Caco-2 (cell line): ENCODE data around the gene CTNND2. TPM values are rescaled to one million over a fixed set of nuclear protein-coding genes. Genes with fewer than 3 reads are reported as not detected.

Experiments used
- BruUV-seq: library from RNA; stranded (reverse); fragments of 400-500 nt; replicated peaks from 2 replicates; lab custom pipeline; 2021; lab: Mats Ljungman, UMichigan
- CTCF ChIA-PET: fragments of 300-600 bp; sonication (Branson Sonifier 250); formaldehyde crosslinking; loops from one replicate; lab custom pipeline; 2022; ENCODE audit warnings: antibody characterized with exemption; lab: Charles Lee
- POLR2A ChIA-PET: fragments of 300-600 bp; sonication (Branson Sonifier 250); formaldehyde crosslinking; loops from one replicate; lab custom pipeline; 2022; ENCODE audit warnings: antibody characterized with exemption; lab: Charles Lee
- DNase-seq, 2 experiments: peaks; one replicate each; pipeline versions ENCODE4 v3.0.0 to v3.0.0-alpha.2; 2020 to 2022
- H3K27me3 ChIP-seq: replicated peaks from 2 replicates; pipeline ENCODE4 v1.6.0; 2011; ENCODE audit warnings: low read length; ENCODE audit not compliant: control insufficient read depth, insufficient read depth
- H3K36me3 ChIP-seq: 2 replicates; pipeline ENCODE4 v1.5.1; 2011; ENCODE audit warnings: low read length; ENCODE audit not compliant: control insufficient read depth, insufficient read depth
- H3K4me1 ChIP-seq: fragments of 250-450 bp; sonication (Bioruptor Pico); 2 replicates; pipeline ENCODE4 v1.5.1; 2020; ENCODE audit warnings: mild to moderate bottlenecking
- H3K4me3 ChIP-seq: 2 replicates; pipeline ENCODE4 v1.5.1; 2011; ENCODE audit warnings: low read depth, mild to moderate bottlenecking, control low read depth, low read length
- H3K9me3 ChIP-seq: fragments of 250-450 bp; sonication (Bioruptor Pico); 2 replicates; pipeline ENCODE4 v1.5.1; 2020; ENCODE audit warnings: mild to moderate bottlenecking, moderate library complexity
- H3K27ac Mint-ChIP-seq: one replicate; pipeline ENCODE4 v1.8.0; 2022; ENCODE audit warnings: mixed read lengths; ENCODE audit not compliant: unreplicated experiment
- H3K27me3 Mint-ChIP-seq: one replicate; pipeline ENCODE4 v1.8.0; 2022; ENCODE audit warnings: mixed read lengths; ENCODE audit not compliant: insufficient read depth, unreplicated experiment
- H3K36me3 Mint-ChIP-seq: one replicate; pipeline ENCODE4 v1.8.0; 2022; ENCODE audit warnings: mild to moderate bottlenecking, mixed read lengths; ENCODE audit not compliant: insufficient read depth, unreplicated experiment
- H3K4me1 Mint-ChIP-seq: one replicate; pipeline ENCODE4 v1.8.0; 2022; ENCODE audit warnings: low read depth, mixed read lengths; ENCODE audit not compliant: unreplicated experiment
- H3K4me3 Mint-ChIP-seq: one replicate; pipeline ENCODE4 v1.8.0; 2022; ENCODE audit warnings: mild to moderate bottlenecking, moderate library complexity, mixed read lengths; ENCODE audit not compliant: unreplicated experiment
- H3K9me3 Mint-ChIP-seq: one replicate; pipeline ENCODE4 v1.8.0; 2022; ENCODE audit warnings: mixed read lengths; ENCODE audit not compliant: unreplicated experiment
- CTCF ChIP-seq, 2 experiments: fragments of 200-600 bp in 1 of 2; IDR thresholded peaks; 1 replicate in 1 of 2; 2 replicates in 1 of 2; pipeline versions ENCODE4 v1.5.1 to v1.8.0; 2011 to 2022; ENCODE audit warnings: antibody characterized with exemption in 1 of 2, control low read depth in 1 of 2, inconsistent platforms in 1 of 2, low read depth in 1 of 2, low read length in 1 of 2, mild to moderate bottlenecking in 1 of 2, moderate library complexity in 1 of 2; ENCODE audit not compliant: insufficient read depth in 1 of 2, severe bottlenecking in 1 of 2, unreplicated experiment in 1 of 2
- intact Hi-C: fragments of 100-400 bp; cut with micrococcal nuclease; formaldehyde crosslinking; loops from one replicate; pipeline ENCODE4 v1.10.0; 2022; ENCODE audit not compliant: unreplicated experiment
- total RNA-seq: library from RNA; stranded (reverse); gene quantifications from 2 replicates; pipeline ENCODE4 v1.2.3, GENCODE V29; 2022

CTNND2 gene
- total RNA-seq, 1 experiment from 2014 or later: 0.32 TPM

GRCh38 chr5:11520241-11520930 lies 383.9 kb downstream of the CTNND2 start:
- H3K27me3 ChIP-seq: no peaks in the 10 kb centered on the region

GRCh38 chr5:11519236-11519635 lies 385.0 kb downstream of the CTNND2 start:
- H3K27me3 ChIP-seq: no peaks in the 10 kb centered on the region
- no peak for TF ChIP-seq CTCF (IDR thresholded peaks at IDR 0.05; ENCODE audit: insufficient read depth in 1 of 2, low read depth in 1 of 2, low read length in 1 of 2, severe bottlenecking in 1 of 2, unreplicated experiment in 1 of 2)
- CTCF ChIA-PET: no interaction called here
- intact Hi-C loops: loop anchor here (1.0 kb wide), 2 partner anchors 77 to 100 kb away; no protein-coding TSS in a partner anchor
- Mint-ChIP-seq H3K9me3 (peaks cover 11% of the 10 kb centered on the region), H3K4me3 (no peak overlapping the region), H3K27me3 (no peaks in the 10 kb centered on the region), H3K27ac (peak overlapping the region; percentile 16), H3K4me1 (peaks cover 22% of the 10 kb centered on the region), H3K36me3 (peaks cover 11% of the 10 kb centered on the region)
- no peaks in the 10 kb centered on the region for H3K36me3 ChIP-seq
- DNase-seq: peak; percentile 36 to 49
- no peaks in the 10 kb centered on the region for H3K9me3 ChIP-seq
- BruUV-seq: no TSS peak
- no peak overlapping the region for H3K4me3 ChIP-seq
- H3K4me1 ChIP-seq: peaks cover 44% of the 10 kb centered on the region
- POLR2A ChIA-PET: no interaction called here

More at GRCh38 chr5:11520241-11520930, 383.9 kb downstream of the CTNND2 start:
- Histone ChIP-seq H3K4me3 (no peak overlapping the region), H3K4me1 (peaks cover 55% of the 10 kb centered on the region), H3K9me3 (no peaks in the 10 kb centered on the region), H3K36me3 (no peaks in the 10 kb centered on the region)
- ChIA-PET CTCF (no interaction called here), POLR2A (no interaction called here)
- intact Hi-C loops: loop anchor here (10.0 kb wide), 1 partner anchor 584 kb away; no protein-coding TSS in a partner anchor
- Mint-ChIP-seq H3K9me3 (peaks cover 11% of the 10 kb centered on the region), H3K27ac (peak overlapping the region; percentile 59), H3K36me3 (peaks cover 11% of the 10 kb centered on the region), H3K4me3 (no peak overlapping the region), H3K4me1 (peaks cover 34% of the 10 kb centered on the region), H3K27me3 (no peaks in the 10 kb centered on the region)
- TF ChIP-seq CTCF (IDR thresholded peaks at IDR 0.05; ENCODE audit: insufficient read depth in 1 of 2, low read depth in 1 of 2, low read length in 1 of 2, severe bottlenecking in 1 of 2, unreplicated experiment in 1 of 2): no peak
- no TSS peak for BruUV-seq
- no peak for DNase-seq

- Mint-ChIP-seq H3K27me3 (no peaks in the 10 kb centered on the region), H3K4me1 (peaks cover 17% of the 10 kb centered on the region), H3K4me3 (no peak overlapping the region), H3K36me3 (peaks cover 8% of the 10 kb centered on the region), H3K27ac (peak overlapping the region; percentile 16), H3K9me3 (peaks cover 11% of the 10 kb centered on the region)
- DNase-seq: peak in 1 of 2 experiments; percentile 41
- Histone ChIP-seq H3K36me3 (no peaks in the 10 kb centered on the region), H3K27me3 (no peaks in the 10 kb centered on the region), H3K4me3 (no peak overlapping the region), H3K9me3 (no peaks in the 10 kb centered on the region), H3K4me1 (peaks cover 38% of the 10 kb centered on the region)
- ChIA-PET CTCF (no interaction called here), POLR2A (no interaction called here)
- TF ChIP-seq CTCF (IDR thresholded peaks at IDR 0.05; ENCODE audit: insufficient read depth in 1 of 2, low read depth in 1 of 2, low read length in 1 of 2, severe bottlenecking in 1 of 2, unreplicated experiment in 1 of 2): no peak
- no TSS peak for BruUV-seq
- intact Hi-C loops: loop anchor here (1.0 kb wide), 2 partner anchors 78 to 101 kb away; no protein-coding TSS in a partner anchor
Observed at GRCh38 chr5:11518676-11519075, 385.6 kb downstream of the CTNND2 start.
